Measurements from ENCODE around the gene LIPF. TPM values are rescaled to one million over a fixed set of nuclear protein-coding genes. Genes with fewer than 3 reads are reported as not detected.
A peak's percentile ranks its signal among the peaks of the same experiment; 100 is the strongest.

LIPF gene
- total RNA-seq, 1 experiment from 2014 or later: not detected

- H4K20me1 ChIP-seq (ENCODE audit: insufficient read depth): no peaks in the 10 kb centered on the region
- H3K36me3 ChIP-seq (ENCODE audit: control insufficient read depth in 1 of 2, insufficient read depth in 2 of 2, low read length in 2 of 2): no peaks in the 10 kb centered on the region
- no peak overlapping the region for H3K9ac ChIP-seq (ENCODE audit: low read length)
- ChIA-PET RAD21 (ENCODE audit: low non-redundant PET in 1 of 2, low total read pairs in 2 of 2, uncharacterized antibody in 2 of 2, unreplicated experiment in 2 of 2) (interaction anchor here in 1 of 2 experiments (0.6 kb wide), 1 partner anchor 69 kb away, joined by 3 read pairs; no protein-coding TSS in a partner anchor), POLR2A (no interaction called here), CTCF (interaction anchor here (0.8 to 3.0 kb wide), 18 partner anchors 8 to 327 kb away, joined by 3 to 15 read pairs (median 6); partner anchors contain the start of gene LIPN)
- DNase-seq (ENCODE audit: low read depth, low spot score) (peak; percentile 54), ATAC-seq (peak; percentile 92)
- H3K27me3 ChIP-seq (ENCODE audit: insufficient read depth, low read length): no peaks in the 10 kb centered on the region
- no peaks in the 10 kb centered on the region for H3K79me2 ChIP-seq (ENCODE audit: insufficient read depth, low read length)
- no peak overlapping the region for H3K4me3 ChIP-seq (replicated peaks in 1 of 2; ENCODE audit: low read depth in 1 of 2, low read length in 2 of 2)
- H3K27ac ChIP-seq (ENCODE audit: low read depth, low read length): no peak overlapping the region
- TF ChIP-seq MAX (IDR thresholded peaks at IDR 0.05) (no peak), EZH2phosphoT487 (IDR thresholded peaks at IDR 0.05; ENCODE audit: borderline replicate concordance) (no peak), RAD21 (IDR thresholded peaks at IDR 0.05; ENCODE audit: low read depth) (peak; percentile 65), ELF1 (IDR thresholded peaks at IDR 0.05; ENCODE audit: borderline replicate concordance, low read depth) (no peak), JUND (IDR thresholded peaks at IDR 0.05) (no peak), CTCF (IDR thresholded peaks at IDR 0.05 in 2 of 3, conservative IDR thresholded peaks at IDR 0.05 in 1 of 3; ENCODE audit: borderline replicate concordance in 1 of 3, insufficient read depth in 1 of 3, low read depth in 2 of 3, low read length in 2 of 3) (peak; percentile 80 to 97 (median 83))
- intact Hi-C loops (cut with micrococcal nuclease): no loop called here
- H3K4me2 ChIP-seq (ENCODE audit: low read length): no peak overlapping the region
- H2AFZ ChIP-seq (ENCODE audit: low read depth, low read length, poor library complexity, severe bottlenecking): no peak overlapping the region
- no peaks in the 10 kb centered on the region for H3K9me3 ChIP-seq (ENCODE audit: control insufficient read depth in 1 of 2, insufficient read depth in 1 of 2, low read depth in 1 of 2, low read length in 2 of 2)
- no peaks in the 10 kb centered on the region for H3K9me2 ChIP-seq (ENCODE audit: insufficient read depth)
- H3K4me1 ChIP-seq (ENCODE audit: control insufficient read depth in 1 of 2, insufficient read depth in 2 of 2, low read length in 2 of 2): no peaks in the 10 kb centered on the region
- BruUV-seq (replicated peaks): no TSS peak
These were observed 64.0 kb downstream of the LIPF start for GRCh38 chr10:88728107-88728763.

Other genes starting within 250 kb of the LIPF start
- not detected for gene RNLS, start 81.1 kb upstream of the LIPF start, total RNA-seq (2021; ENCODE audit: unreplicated experiment)
- gene LIPJ, start 77.7 kb upstream of the LIPF start, total RNA-seq (2021; ENCODE audit: unreplicated experiment): not detected
- gene LIPK, start 41.8 kb downstream of the LIPF start, total RNA-seq (2021; ENCODE audit: unreplicated experiment): not detected
- gene LIPN, start 95.6 kb downstream of the LIPF start, total RNA-seq (2021; ENCODE audit: unreplicated experiment): not detected
- gene LIPM, start 138.3 kb downstream of the LIPF start, total RNA-seq (2021; ENCODE audit: unreplicated experiment): not detected
- gene ANKRD22, start 187.4 kb downstream of the LIPF start, total RNA-seq (2021; ENCODE audit: unreplicated experiment): 2.3 TPM
- gene STAMBPL1, start 215.8 kb downstream of the LIPF start, total RNA-seq (2021; ENCODE audit: unreplicated experiment): 11.0 TPM

All from HCT116 (cell line).